WTC11 (cell line): ENCODE measurements around the gene LRP3. TPM values are rescaled to one million over a fixed set of nuclear protein-coding genes. Genes with fewer than 3 reads are reported as not detected.
"Not testable (repeated sequence)": the region's sequence is repeated elsewhere in the genome, so short reads cannot be mapped to it uniquely, and the experiment has no call there.

Source experiments
- ATAC-seq: fragments of 200-7000 bp; cut with Tn5 transposase; 2 replicates; pipeline ENCODE4 v1.10.0; 2021; ENCODE audit warnings: mild to moderate bottlenecking, moderate library complexity
- CTCF ChIA-PET: fragments of 300-600 bp; sonication (Branson Sonifier 250); formaldehyde crosslinking; loops from one replicate; lab custom pipeline; 2021; ENCODE audit warnings: antibody characterized with exemption; lab: Charles Lee
- POLR2A ChIA-PET: fragments of 350-600 bp; sonication (Branson Sonifier 250); formaldehyde crosslinking; loops from one replicate; lab custom pipeline; 2021; ENCODE audit warnings: antibody characterized with exemption; lab: Charles Lee
- DNase-seq: peaks from one replicate; pipeline ENCODE4 v3.0.0; 2021; ENCODE audit warnings: low spot score
- H3K27ac Mint-ChIP-seq: 2 replicates; pipeline ENCODE4 v1.8.0; 2021; ENCODE audit warnings: mixed read lengths
- H3K27me3 Mint-ChIP-seq: 2 replicates; pipeline ENCODE4 v1.8.0; 2021; ENCODE audit warnings: low read depth, mild to moderate bottlenecking, moderate library complexity, mixed read lengths
- H3K36me3 Mint-ChIP-seq: 2 replicates; pipeline ENCODE4 v1.8.0; 2021; ENCODE audit warnings: mixed read lengths
- H3K4me1 Mint-ChIP-seq: 2 replicates; pipeline ENCODE4 v1.8.0; 2022; ENCODE audit warnings: mixed read lengths
- H3K4me3 Mint-ChIP-seq: 2 replicates; pipeline ENCODE4 v1.8.0; 2021; ENCODE audit warnings: mild to moderate bottlenecking, moderate library complexity, mixed read lengths
- H3K9me3 Mint-ChIP-seq: 2 replicates; pipeline ENCODE4 v1.8.0; 2021; ENCODE audit warnings: mixed read lengths
- ATF3 ChIP-seq: sonication (generic); formaldehyde crosslinking; conservative IDR thresholded peaks from 2 replicates; pipeline ENCODE4 v1.8.1; 2022; ENCODE audit warnings: mild to moderate bottlenecking, missing genetic modification reagents
- E2F5 ChIP-seq: sonication (generic); formaldehyde crosslinking; IDR thresholded peaks from 2 replicates; pipeline ENCODE4 v1.8.1; 2022; ENCODE audit warnings: mild to moderate bottlenecking, moderate library complexity, missing genetic modification reagents
- FOXP4 ChIP-seq: sonication (generic); formaldehyde crosslinking; IDR thresholded peaks from 2 replicates; pipeline ENCODE4 v1.8.0; 2022; ENCODE audit warnings: mild to moderate bottlenecking, missing genetic modification reagents
- GTF2I ChIP-seq: fragments of 250-450 bp; sonication (Bioruptor Pico); conservative IDR thresholded peaks from 2 replicates; pipeline ENCODE4 v1.4.0; 2021; ENCODE audit warnings: mild to moderate bottlenecking
- HMGA2 ChIP-seq: fragments of 250-450 bp; sonication (Bioruptor Pico); IDR thresholded peaks from 2 replicates; pipeline ENCODE4 v1.4.0; 2021; ENCODE audit warnings: mild to moderate bottlenecking, moderate library complexity
- HMGXB4 ChIP-seq: sonication (generic); formaldehyde crosslinking; IDR thresholded peaks from 2 replicates; pipeline ENCODE4 v1.8.1; 2023; ENCODE audit warnings: mild to moderate bottlenecking, moderate library complexity, missing genetic modification reagents
- RORB ChIP-seq: fragments of 250-450 bp; sonication (Bioruptor Pico); IDR thresholded peaks from 2 replicates; pipeline ENCODE4 v1.9.0; 2021; ENCODE audit warnings: mild to moderate bottlenecking
- ZNF219 ChIP-seq: sonication (generic); formaldehyde crosslinking; IDR thresholded peaks from 2 replicates; pipeline ENCODE4 v1.8.0; 2023; ENCODE audit warnings: missing genetic modification reagents, mild to moderate bottlenecking, borderline replicate concordance
- ZSCAN18 ChIP-seq: fragments of 250-450 bp; sonication (Bioruptor Pico); IDR thresholded peaks from 2 replicates; pipeline ENCODE4 v2.1.2; 2022; ENCODE audit warnings: mild to moderate bottlenecking, moderate library complexity
- total RNA-seq: library from RNA; stranded (reverse); gene quantifications from 3 replicates; pipeline ENCODE4 v1.2.3, GENCODE V29; 2021

The LRP3 gene
- total RNA-seq, 1 experiment from 2014 or later: 47.0 TPM

GRCh38 chr19:33221638-33222037 is 27.5 kb downstream of the LRP3 start (continued):
- TF ChIP-seq HMGXB4 (CRISPR knock-in tag): no peak

- peaks cover 37% of the 10 kb centered on the region for H3K27me3 Mint-ChIP-seq
- H3K4me3 Mint-ChIP-seq, DNase-seq, POLR2A ChIA-PET, H3K36me3 Mint-ChIP-seq, H3K27ac Mint-ChIP-seq, ATAC-seq, H3K4me1 Mint-ChIP-seq, H3K9me3 Mint-ChIP-seq: not testable (repeated sequence)
- CTCF ChIA-PET: interaction anchor here (0.7 to 1.8 kb wide), 4 partner anchors 13 to 566 kb away, joined by 3 to 6 read pairs (median 4); no protein-coding TSS in a partner anchor
- TF ChIP-seq HMGA2: peak; percentile 99
Observed at GRCh38 chr19:33222255-33222654, 28.1 kb downstream of the LRP3 start.

GRCh38 chr19:33224694-33225457 is 30.7 kb downstream of the LRP3 start:
- ATAC-seq (no peak), DNase-seq (no peak)
- H3K27me3 Mint-ChIP-seq: peaks cover 56% of the 10 kb centered on the region
- TF ChIP-seq ATF3: no peak
- no peak for TF ChIP-seq ZSCAN18 (CRISPR knock-in tag)
- TF ChIP-seq GTF2I: peak; percentile 76
- TF ChIP-seq ZNF219 (CRISPR knock-in tag): no peak
- POLR2A ChIA-PET: interaction anchor here (0.9 kb wide), 1 partner anchor 10 kb away, joined by 3 read pairs; no protein-coding TSS in a partner anchor
- H3K4me3 Mint-ChIP-seq: peak overlapping the region; percentile 69
- peaks cover 18% of the 10 kb centered on the region for H3K9me3 Mint-ChIP-seq
- H3K4me1 Mint-ChIP-seq: peaks cover 13% of the 10 kb centered on the region
- H3K27ac Mint-ChIP-seq: no peak overlapping the region
- H3K36me3 Mint-ChIP-seq: peaks cover 15% of the 10 kb centered on the region
- CTCF ChIA-PET: interaction anchor here (0.5 to 3.0 kb wide), 20 partner anchors 10 to 553 kb away, joined by 3 to 21 read pairs (median 5); partner anchors contain the start of gene CEBPG

- peak within 1 kb of the TSS; percentile 79 for H3K4me3 Mint-ChIP-seq
- H3K9me3 Mint-ChIP-seq: peaks cover 18% of the 10 kb centered on the region
- peaks cover 15% of the 10 kb centered on the region for H3K36me3 Mint-ChIP-seq
- peaks cover 13% of the 10 kb centered on the region for H3K4me1 Mint-ChIP-seq
- ChIA-PET CTCF (interaction anchor here (0.5 to 3.1 kb wide), 20 partner anchors 11 to 552 kb away, joined by 3 to 27 read pairs (median 4); partner anchors contain the start of genes CEBPA and CEBPG), POLR2A (interaction anchor here (0.6 kb wide), 1 partner anchor 370 kb away, joined by 4 read pairs; no protein-coding TSS in a partner anchor)
- H3K27me3 Mint-ChIP-seq: peaks cover 58% of the 10 kb centered on the region
- ATAC-seq: peak; percentile 11
- no peak within 1 kb of the TSS; the same call in 1 of the 2 replicates for H3K27ac Mint-ChIP-seq
- DNase-seq: no peak
- TF ChIP-seq E2F5 (CRISPR knock-in tag): peak; percentile 25; the same call in 1 of the 2 replicates
- TF ChIP-seq RORB (CRISPR knock-in tag): no peak
- TF ChIP-seq FOXP4 (CRISPR knock-in tag): 0 out of 2 replicates have a peak, but pooled peaks have one; percentile 52
Observed at GRCh38 chr19:33225458-33225926, 31.4 kb downstream of the LRP3 start, which contains the start of gene SLC7A10. Gene SLC7A10, minus strand, starts transcription at chr19:33225850. Its CDS starts 147 bp downstream, at chr19:33225703.
